Measurements from ENCODE around the gene P2RY6. TPM values are rescaled to one million over a fixed set of nuclear protein-coding genes. Genes with fewer than 3 reads are reported as not detected.

Gene P2RY6
- total and polyA plus RNA-seq, 2 donors from 2014 or later = 6.7 to 17.9 TPM

DNA sequence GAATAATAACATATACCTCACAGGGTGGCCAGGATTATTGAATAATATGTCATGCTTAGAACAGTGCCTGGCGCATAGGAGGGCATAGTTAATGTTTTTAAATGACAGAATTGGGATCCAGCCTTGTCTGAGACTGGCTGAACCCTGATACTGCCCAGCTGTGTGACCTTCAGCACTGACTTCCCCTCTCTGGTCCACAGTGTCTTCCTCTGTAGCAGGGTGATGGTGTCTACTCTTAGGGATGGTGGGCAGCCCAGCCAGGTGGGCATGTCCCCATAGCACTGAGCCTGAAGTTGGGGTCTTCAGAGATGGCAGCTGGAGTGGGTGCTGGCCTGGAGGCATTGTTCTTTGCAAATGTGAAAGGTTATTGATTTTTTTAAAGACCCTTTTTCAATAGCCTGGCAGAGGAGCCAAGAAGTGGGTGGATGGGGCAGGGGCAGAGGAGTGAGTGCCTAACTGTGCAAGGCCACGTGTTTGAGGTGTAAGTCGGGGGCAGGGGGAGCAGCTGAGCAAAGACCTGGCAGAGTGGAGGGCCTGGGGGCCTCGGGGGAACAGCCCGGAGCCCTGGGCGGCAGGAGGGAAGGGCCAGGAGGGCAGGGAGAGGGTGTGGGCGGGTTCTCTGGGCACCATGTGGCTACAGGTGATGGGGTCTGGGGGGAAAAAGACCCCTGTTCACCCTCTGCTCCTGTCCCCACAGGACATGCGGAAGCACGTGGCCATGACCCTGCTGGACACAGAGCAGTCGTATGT lies 74.2 kb downstream of the P2RY6 start:
- Histone ChIP-seq H3K9ac (ENCODE audit: low read length in 3 of 3) (no peak overlapping the region), H3K36me3 (ENCODE audit: control insufficient read depth in 2 of 3, insufficient read depth in 3 of 3, low read length in 3 of 3) (peaks cover 3 to 17% (median 8%) of the 10 kb centered on the region in 3 donors), H3K9me3 (ENCODE audit: control insufficient read depth in 2 of 3, insufficient read depth in 1 of 3, low read length in 3 of 3) (no peaks in the 10 kb centered on the region), H3K27me3 (ENCODE audit: control insufficient read depth, insufficient read depth, low read length) (no peaks in the 10 kb centered on the region), H3K27ac (ENCODE audit: low read depth in 2 of 2, low read length in 2 of 2) (no peak overlapping the region), H3K4me1 (ENCODE audit: control insufficient read depth in 2 of 3, insufficient read depth in 2 of 3, low read depth in 1 of 3, low read length in 3 of 3) (peaks cover 0 to 30% (median 14%) of the 10 kb centered on the region in 3 donors), H3K4me3 (ENCODE audit: low read length in 3 of 3) (no peak overlapping the region)
- intact Hi-C loops (cut with DNase I) = loop anchor here (10.0 kb wide), 1 partner anchor 48 kb away; no protein-coding TSS in a partner anchor
- FAIRE-seq (no peak), DNase-seq (no peak)
- TF ChIP-seq CTCF (IDR thresholded peaks at IDR 0.05; ENCODE audit: borderline replicate concordance, extremely low read depth, insufficient read depth) = no peak

DNA sequence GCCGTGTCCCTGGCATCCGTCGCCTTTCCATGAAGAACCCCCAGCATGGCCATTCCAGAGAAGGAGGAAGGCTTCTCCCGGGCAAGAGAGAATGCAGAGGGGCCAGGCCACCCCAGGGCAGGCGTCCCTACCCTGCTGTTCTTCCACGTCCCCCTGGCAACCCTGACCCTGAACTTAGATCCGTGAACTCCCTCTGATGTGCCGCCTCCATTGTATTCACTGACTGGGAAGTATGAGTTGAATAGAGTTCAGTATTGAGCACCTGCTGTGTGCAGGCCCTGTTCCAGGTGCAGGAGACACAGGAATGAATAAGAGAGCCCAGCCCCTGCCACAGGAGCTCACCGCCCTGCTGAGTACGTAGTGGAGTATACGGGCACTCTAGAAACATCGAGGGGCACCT lies 74.9 kb downstream of the P2RY6 start:
- intact Hi-C loops (cut with DNase I) = loop anchor here (10.0 kb wide), 1 partner anchor 48 kb away; no protein-coding TSS in a partner anchor
- H3K4me3 ChIP-seq (ENCODE audit: low read length in 3 of 3) = no peak overlapping the region
- no peaks in the 10 kb centered on the region for H3K27me3 ChIP-seq (ENCODE audit: control insufficient read depth, insufficient read depth, low read length)
- DNase-seq (no peak), FAIRE-seq (no peak)
- no peaks in the 10 kb centered on the region for H3K9me3 ChIP-seq (ENCODE audit: control insufficient read depth in 2 of 3, insufficient read depth in 1 of 3, low read length in 3 of 3)
- TF ChIP-seq CTCF (IDR thresholded peaks at IDR 0.05; ENCODE audit: borderline replicate concordance, extremely low read depth, insufficient read depth) = no peak
- H3K36me3 ChIP-seq (ENCODE audit: control insufficient read depth in 2 of 3, insufficient read depth in 3 of 3, low read length in 3 of 3) = peaks cover 3 to 17% (median 8%) of the 10 kb centered on the region in 3 donors
- peaks cover 0 to 27% (median 13%) of the 10 kb centered on the region in 3 donors for H3K4me1 ChIP-seq (ENCODE audit: control insufficient read depth in 2 of 3, insufficient read depth in 2 of 3, low read depth in 1 of 3, low read length in 3 of 3)
- H3K27ac ChIP-seq (ENCODE audit: low read depth in 2 of 2, low read length in 2 of 2) = no peak overlapping the region
- H3K9ac ChIP-seq (ENCODE audit: low read length in 3 of 3) = no peak overlapping the region

Other genes starting within 250 kb of the P2RY6 start
- gene FCHSD2, start 130.0 kb upstream of the P2RY6 start, total RNA-seq = 58.7 TPM
- 8.0 TPM for gene FCHSD2, start 130.0 kb upstream of the P2RY6 start, polyA plus RNA-seq (ENCODE audit: insufficient read depth, low read depth, low replicate concordance)
- 9.7 TPM for gene P2RY2, start 54.1 kb upstream of the P2RY6 start, total RNA-seq
- 1.3 TPM for gene P2RY2, start 54.1 kb upstream of the P2RY6 start, polyA plus RNA-seq (ENCODE audit: insufficient read depth, low read depth, low replicate concordance)
- 68.2 TPM for gene ARHGEF17, start 35.9 kb downstream of the P2RY6 start, total RNA-seq
- gene ARHGEF17, start 35.9 kb downstream of the P2RY6 start, polyA plus RNA-seq (ENCODE audit: insufficient read depth, low read depth, low replicate concordance) = 36.6 TPM
- gene RELT, start 104.1 kb downstream of the P2RY6 start, total RNA-seq = 8.7 TPM
- gene RELT, start 104.1 kb downstream of the P2RY6 start, polyA plus RNA-seq (ENCODE audit: insufficient read depth, low read depth, low replicate concordance) = 1.0 TPM

Data from kidney (tissue), 14 donors.